H9 (cell line): ENCODE data around the gene ADAM30. TPM values are rescaled to one million over a fixed set of nuclear protein-coding genes. Genes with fewer than 3 reads are reported as not detected.

Experiments
- DNase-seq: peaks from one replicate; pipeline ENCODE4 v3.0.0-alpha.2; 2017
- H2AFZ ChIP-seq: one replicate; pipeline ENCODE4 v1.6.1; 2013; ENCODE audit warnings: mild to moderate bottlenecking, low read length, control low read depth, moderate library complexity
- H2AK5ac ChIP-seq: 2 replicates; pipeline ENCODE4 v1.6.1; 2013; ENCODE audit warnings: low read length, control low read depth, mixed read lengths; ENCODE audit not compliant: insufficient read length
- H2BK120ac ChIP-seq: one replicate; pipeline ENCODE4 v1.6.1; 2013; ENCODE audit warnings: low read depth, mild to moderate bottlenecking, low read length, control low read depth, inconsistent platforms; ENCODE audit not compliant: poor library complexity, severe bottlenecking
- H2BK12ac ChIP-seq: 2 replicates; pipeline ENCODE4 v1.6.1; 2013; ENCODE audit warnings: low read length, control low read depth, mixed read lengths, low read depth; ENCODE audit not compliant: insufficient read length
- H2BK15ac ChIP-seq: 2 replicates; pipeline ENCODE4 v1.6.1; 2013; ENCODE audit warnings: low read depth, low read length, control low read depth
- H2BK20ac ChIP-seq: one replicate; pipeline ENCODE4 v1.6.1; 2013; ENCODE audit warnings: low read depth, mild to moderate bottlenecking, low read length, control low read depth, inconsistent platforms; ENCODE audit not compliant: poor library complexity, severe bottlenecking
- H2BK5ac ChIP-seq: 2 replicates; pipeline ENCODE4 v1.6.1; 2013; ENCODE audit warnings: low read length, control low read depth, mixed read lengths; ENCODE audit not compliant: insufficient read length
- H3K14ac ChIP-seq: 2 replicates; pipeline ENCODE4 v1.6.1; 2013; ENCODE audit warnings: low read length, control low read depth; ENCODE audit not compliant: insufficient read depth
- H3K18ac ChIP-seq: 2 replicates; pipeline ENCODE4 v1.6.1; 2013; ENCODE audit warnings: low read depth, mild to moderate bottlenecking, mixed read lengths, low read length, control low read depth; ENCODE audit not compliant: insufficient read length
- H3K23ac ChIP-seq: 2 replicates; pipeline ENCODE4 v1.6.1; 2013; ENCODE audit warnings: low read length, control low read depth, mixed read lengths, low read depth; ENCODE audit not compliant: insufficient read length
- H3K23me2 ChIP-seq: 2 replicates; pipeline ENCODE4 v1.6.1; 2013; ENCODE audit warnings: low read depth, mild to moderate bottlenecking, mixed read lengths, low read length, control low read depth; ENCODE audit not compliant: insufficient read length, poor library complexity, severe bottlenecking
- H3K27ac ChIP-seq: 2 replicates; pipeline ENCODE4 v1.5.1; 2013; ENCODE audit warnings: low read length, control low read depth, mixed read lengths, low read depth; ENCODE audit not compliant: insufficient read length
- H3K27me3 ChIP-seq: 2 replicates; pipeline ENCODE4 v1.6.1; 2013; ENCODE audit warnings: low read length, control low read depth, inconsistent platforms; ENCODE audit not compliant: insufficient read depth
- H3K4ac ChIP-seq: 2 replicates; pipeline ENCODE4 v1.6.1; 2013; ENCODE audit warnings: low read depth, mild to moderate bottlenecking, control low read depth, inconsistent platforms, low read length, moderate library complexity
- H3K4me1 ChIP-seq: 2 replicates; pipeline ENCODE4 v1.6.1; 2013; ENCODE audit warnings: low read length, control low read depth, inconsistent platforms; ENCODE audit not compliant: insufficient read depth
- H3K4me2 ChIP-seq: 2 replicates; pipeline ENCODE4 v1.6.1; 2013; ENCODE audit warnings: low read length, control low read depth, mixed read lengths; ENCODE audit not compliant: insufficient read length, insufficient read depth
- H3K56ac ChIP-seq: 2 replicates; pipeline ENCODE4 v1.6.1; 2013; ENCODE audit warnings: low read depth, mild to moderate bottlenecking, mixed read lengths, low read length, control low read depth; ENCODE audit not compliant: insufficient read length
- H3K79me1 ChIP-seq: 2 replicates; pipeline ENCODE4 v1.6.1; 2013; ENCODE audit warnings: low read depth, mild to moderate bottlenecking, moderate library complexity, low read length, control low read depth, inconsistent platforms; ENCODE audit not compliant: insufficient read depth, poor library complexity, severe bottlenecking
- H3K79me2 ChIP-seq: 2 replicates; pipeline ENCODE4 v1.6.1; 2013; ENCODE audit warnings: low read length, control low read depth, inconsistent platforms; ENCODE audit not compliant: insufficient read depth
- H3K9ac ChIP-seq: 2 replicates; pipeline ENCODE4 v1.6.1; 2013; ENCODE audit warnings: low read length, control low read depth, mixed read lengths; ENCODE audit not compliant: insufficient read length; ENCODE audit errors: extremely low read depth
- H3K9me3 ChIP-seq: one replicate; pipeline ENCODE4 v1.6.1; 2013; ENCODE audit warnings: low read depth, low read length, inconsistent platforms; ENCODE audit not compliant: control insufficient read depth
- H3T11ph ChIP-seq: one replicate; pipeline ENCODE4 v1.6.1; 2013; ENCODE audit warnings: mild to moderate bottlenecking, low read length, control low read depth, inconsistent platforms
- H4K20me1 ChIP-seq: one replicate; pipeline ENCODE4 v1.6.1; 2013; ENCODE audit not compliant: control insufficient read depth, insufficient read length, insufficient read depth
- H4K5ac ChIP-seq: 2 replicates; pipeline ENCODE4 v1.6.1; 2013; ENCODE audit warnings: low read depth, mild to moderate bottlenecking, mixed read lengths, low read length, control low read depth; ENCODE audit not compliant: insufficient read length
- H4K8ac ChIP-seq: replicated peaks from 2 replicates; pipeline ENCODE4 v1.6.1; 2013; ENCODE audit warnings: low read length, control low read depth, mixed read lengths, low read depth; ENCODE audit not compliant: insufficient read length
- H4K91ac ChIP-seq: 2 replicates; pipeline ENCODE4 v1.6.1; 2013; ENCODE audit warnings: low read depth, mild to moderate bottlenecking, moderate library complexity, mixed read lengths, low read length, control low read depth; ENCODE audit not compliant: insufficient read length
- H3K27ac Mint-ChIP-seq, 3 experiments: 2 replicates in 2 of 3; 3 replicates in 1 of 3; pipeline ENCODE4 v1.8.0; 2020 to 2021; ENCODE audit warnings: mixed read lengths in 3 of 3, mild to moderate bottlenecking in 1 of 3, moderate library complexity in 1 of 3
- H3K27me3 Mint-ChIP-seq: 2 replicates; pipeline ENCODE4 v1.8.0; 2021; ENCODE audit warnings: low read depth, mild to moderate bottlenecking, moderate library complexity, mixed read lengths
- H3K36me3 Mint-ChIP-seq, 3 experiments: 2 replicates in 2 of 3; 3 replicates in 1 of 3; pipeline ENCODE4 v1.8.0; 2020 to 2021; ENCODE audit warnings: low read depth in 3 of 3, mixed read lengths in 3 of 3; ENCODE audit not compliant: insufficient read depth in 1 of 3
- H3K4me1 Mint-ChIP-seq, 2 experiments: 2 replicates each; pipeline ENCODE4 v1.8.0; 2020; ENCODE audit warnings: mixed read lengths in 2 of 2
- H3K4me3 Mint-ChIP-seq, 2 experiments: 2 replicates in 1 of 2; 3 replicates in 1 of 2; pipeline ENCODE4 v1.8.0; 2020 to 2021; ENCODE audit warnings: mild to moderate bottlenecking in 2 of 2, mixed read lengths in 2 of 2, moderate library complexity in 1 of 2
- H3K9me3 Mint-ChIP-seq, 2 experiments: 2 replicates in 1 of 2; 3 replicates in 1 of 2; pipeline ENCODE4 v1.8.0; 2020; ENCODE audit warnings: mild to moderate bottlenecking in 2 of 2, mixed read lengths in 2 of 2, moderate library complexity in 1 of 2
- WGBS: extraction: QIAGEN DNeasy Blood & Tissue Kit; methylation state at CpG from one replicate; pipeline ENCODE4 v1.1.7; 2013; ENCODE audit warnings: missing lambda C conversion rate, low lambda C conversion rate, mixed read lengths; ENCODE audit not compliant: insufficient read length; ENCODE audit errors: extremely low coverage; 5-methylcytosine and 5-hydroxymethylcytosine counted together
- total RNA-seq: library from RNA; stranded (reverse); gene quantifications from 2 replicates; pipeline ENCODE4 v1.2.1, GENCODE V29; 2021
- TF ChIP-seq, protein P1 (sequence below): fragments of 200-600 bp; sonication (generic); conservative IDR thresholded peaks from 3 replicates; pipeline ENCODE4 v1.8.0; 2021; ENCODE audit warnings: antibody characterized with exemption, mild to moderate bottlenecking

ADAM30 gene
- total RNA-seq, 1 experiment from 2014 or later: not detected

DNA sequence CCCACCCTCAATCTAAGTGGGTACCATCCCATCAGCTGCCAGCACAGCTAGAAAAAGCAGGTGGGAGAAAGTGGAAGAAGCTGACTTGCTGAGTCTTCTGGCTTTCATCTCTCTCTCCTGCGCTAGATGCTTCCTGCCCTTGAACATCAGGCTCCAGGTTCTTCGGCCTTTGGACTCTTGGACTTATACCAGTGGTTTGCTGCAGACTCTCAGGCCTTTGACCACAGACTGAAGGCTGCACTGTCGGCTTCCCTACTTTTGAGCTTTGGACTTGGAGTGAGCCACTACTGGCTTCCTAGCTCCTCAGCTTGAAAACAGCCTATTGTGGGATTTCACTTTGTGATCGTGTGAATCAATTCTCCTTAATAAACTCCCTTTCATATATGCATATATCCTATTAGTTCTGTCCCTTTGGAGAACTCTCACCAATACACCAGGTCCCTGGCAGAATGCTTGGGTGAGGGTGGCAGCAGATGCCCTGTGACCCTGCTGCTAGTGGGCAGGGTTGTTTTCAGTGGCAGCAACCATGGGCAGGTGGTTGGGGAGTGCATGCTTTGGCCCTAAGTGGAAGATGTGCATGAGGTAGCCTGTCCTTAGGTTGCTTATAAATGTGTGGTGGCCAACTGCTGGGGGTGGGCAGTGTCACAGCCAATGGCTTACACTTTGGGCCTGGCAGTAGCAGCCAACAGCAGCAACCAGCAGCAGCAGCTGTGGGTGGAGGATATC is 10.8 kb upstream of the ADAM30 start:
- Histone ChIP-seq H4K5ac (no peak overlapping the region), H3K23ac (no peak overlapping the region), H3K4me1 (no peaks in the 10 kb centered on the region; the same call in 1 of the 2 replicates), H3K56ac (no peak overlapping the region), H3K79me1 (no peaks in the 10 kb centered on the region), H2AK5ac (no peak overlapping the region), H3T11ph (no peak overlapping the region), H3K18ac (no peak overlapping the region), H3K9me3 (no peaks in the 10 kb centered on the region), H2BK20ac (no peak overlapping the region), H3K23me2 (no peaks in the 10 kb centered on the region), H3K14ac (no peak overlapping the region), H4K20me1 (no peaks in the 10 kb centered on the region), H2BK15ac (no peak overlapping the region), H2BK120ac (no peak overlapping the region), H3K9ac (no peak overlapping the region), H3K27me3 (no peaks in the 10 kb centered on the region), H3K27ac (no peak overlapping the region), H4K8ac (no peak overlapping the region), H2BK12ac (no peak overlapping the region), H4K91ac (no peak overlapping the region), H2AFZ (no peak overlapping the region), H3K4me2 (no peak overlapping the region), H3K79me2 (no peaks in the 10 kb centered on the region), H2BK5ac (no peak overlapping the region), H3K4ac (no peak overlapping the region)
- Mint-ChIP-seq H3K36me3 (no peaks in the 10 kb centered on the region), H3K9me3 (no peaks in the 10 kb centered on the region), H3K27me3 (peaks cover 4% of the 10 kb centered on the region), H3K27ac (no peak overlapping the region), H3K4me3 (no peak overlapping the region), H3K4me1 (peaks cover 10 to 11% of the 10 kb centered on the region in 2 experiments)
- TF ChIP-seq, protein P1, sequence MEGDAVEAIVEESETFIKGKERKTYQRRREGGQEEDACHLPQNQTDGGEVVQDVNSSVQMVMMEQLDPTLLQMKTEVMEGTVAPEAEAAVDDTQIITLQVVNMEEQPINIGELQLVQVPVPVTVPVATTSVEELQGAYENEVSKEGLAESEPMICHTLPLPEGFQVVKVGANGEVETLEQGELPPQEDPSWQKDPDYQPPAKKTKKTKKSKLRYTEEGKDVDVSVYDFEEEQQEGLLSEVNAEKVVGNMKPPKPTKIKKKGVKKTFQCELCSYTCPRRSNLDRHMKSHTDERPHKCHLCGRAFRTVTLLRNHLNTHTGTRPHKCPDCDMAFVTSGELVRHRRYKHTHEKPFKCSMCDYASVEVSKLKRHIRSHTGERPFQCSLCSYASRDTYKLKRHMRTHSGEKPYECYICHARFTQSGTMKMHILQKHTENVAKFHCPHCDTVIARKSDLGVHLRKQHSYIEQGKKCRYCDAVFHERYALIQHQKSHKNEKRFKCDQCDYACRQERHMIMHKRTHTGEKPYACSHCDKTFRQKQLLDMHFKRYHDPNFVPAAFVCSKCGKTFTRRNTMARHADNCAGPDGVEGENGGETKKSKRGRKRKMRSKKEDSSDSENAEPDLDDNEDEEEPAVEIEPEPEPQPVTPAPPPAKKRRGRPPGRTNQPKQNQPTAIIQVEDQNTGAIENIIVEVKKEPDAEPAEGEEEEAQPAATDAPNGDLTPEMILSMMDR: no peak
- WGBS: no CpG with 5 or more reads among the region's 4 CpGs
- no peak for DNase-seq
